Measurements from ENCODE around the gene STK11.

STK11 gene

DNA sequence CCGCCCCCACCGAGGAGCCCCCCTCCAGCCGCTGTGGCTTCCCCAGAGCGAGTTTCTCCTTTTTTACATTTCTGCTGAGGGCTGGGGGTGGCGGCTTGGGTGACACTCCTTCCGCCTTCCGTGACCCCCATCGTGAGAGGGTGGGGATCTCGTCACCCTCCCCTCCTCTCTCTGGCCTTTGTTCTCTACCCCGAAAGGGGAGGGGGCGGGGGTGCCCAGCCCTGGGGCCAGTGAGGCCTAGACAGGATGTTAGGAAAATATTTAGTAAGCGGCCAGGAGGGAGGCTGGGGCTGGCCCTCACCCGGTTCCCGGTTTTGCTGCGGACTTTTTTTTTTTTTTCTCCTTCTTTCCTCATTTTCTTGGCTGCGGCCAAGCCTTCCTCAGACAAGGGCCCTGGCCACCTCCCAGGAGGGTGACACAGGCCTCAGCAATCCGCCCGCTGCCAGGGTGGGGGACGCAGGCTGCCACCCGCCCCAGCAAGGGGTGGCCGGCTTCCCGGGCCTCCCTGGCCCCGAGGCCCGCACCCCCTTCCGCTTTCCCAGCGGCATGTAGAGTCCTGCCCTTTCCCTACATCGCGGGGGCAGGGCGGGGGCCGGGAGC lies 46.7 kb downstream of the STK11 start:
- peak; percentile 59 for DNase-seq

DNA sequence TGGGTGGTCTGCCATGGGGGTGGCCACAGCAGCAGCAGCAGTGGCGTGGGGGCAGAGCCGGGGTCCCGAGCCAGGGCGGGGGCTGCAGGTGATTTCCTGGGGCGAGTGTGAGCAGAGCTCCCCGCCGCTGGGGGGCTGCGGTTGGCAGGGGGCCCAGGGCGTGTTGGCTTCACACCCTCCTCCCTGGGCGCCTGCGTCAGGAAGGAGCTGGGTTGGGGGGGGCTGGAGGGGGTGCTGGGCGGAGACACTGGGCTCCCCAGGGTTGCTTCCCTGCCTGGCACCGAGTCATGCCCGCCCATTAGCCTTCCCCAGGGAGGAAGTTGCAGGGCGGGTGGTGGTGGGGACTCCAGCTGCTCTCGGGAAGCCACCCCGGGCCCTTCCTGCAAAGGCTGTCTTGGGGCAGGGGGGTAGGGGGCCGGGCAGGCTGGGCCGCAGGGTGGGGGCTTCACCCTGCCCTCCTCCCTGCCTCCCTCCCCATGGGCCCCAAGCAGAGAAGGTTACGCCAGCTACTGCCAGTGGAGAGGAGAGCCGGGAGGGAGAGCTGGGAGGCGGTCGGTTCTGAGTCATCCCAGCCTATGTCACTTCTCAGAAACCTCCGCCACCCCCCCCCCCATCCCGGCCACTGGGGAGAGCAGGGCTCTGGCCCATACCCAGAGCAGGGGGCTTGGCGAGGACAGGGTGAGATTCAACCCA lies 47.4 kb downstream of the STK11 start:
- peak; percentile 76 for DNase-seq

GRCh38 chr19:1253514-1254080 lies 48.0 kb downstream of the STK11 start:
- DNase-seq = no peak

GRCh38 chr19:1254081-1254527 lies 48.5 kb downstream of the STK11 start:
- no peak for DNase-seq

DNA sequence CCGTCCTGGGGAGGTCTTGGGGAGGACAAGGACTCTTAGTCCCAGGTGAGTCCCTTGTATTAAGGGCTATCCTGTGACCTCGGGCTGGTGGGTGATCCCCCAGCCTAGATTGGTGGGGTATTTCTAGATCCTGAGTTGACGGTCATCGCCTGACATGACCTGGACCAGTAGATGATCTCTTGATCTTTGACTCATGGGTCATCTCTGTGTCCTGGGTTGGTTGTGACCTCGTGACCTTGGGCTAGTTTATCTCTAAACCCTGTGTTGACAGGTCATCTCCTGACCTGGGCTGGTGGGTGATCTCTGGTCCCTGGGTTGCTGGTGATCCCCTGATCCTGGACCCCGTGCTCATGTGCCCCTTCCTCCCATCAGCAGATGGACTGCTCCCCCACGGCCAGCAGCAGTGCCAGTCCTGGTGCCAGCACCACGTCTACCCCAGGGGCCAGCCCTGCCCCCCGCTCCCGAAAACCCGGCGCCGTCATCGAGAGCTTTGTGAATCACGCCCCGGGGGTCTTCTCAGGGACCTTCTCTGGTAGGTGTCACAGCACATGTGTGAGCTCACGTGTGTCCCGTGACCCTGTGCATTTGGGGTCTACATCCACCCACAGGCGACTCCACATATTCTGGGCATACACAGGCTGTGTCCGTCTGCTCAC lies 49.1 kb downstream of the STK11 start:
- DNase-seq = no peak

GRCh38 chr19:1255186-1256161 lies 49.9 kb downstream of the STK11 start:
- DNase-seq = no peak

GRCh38 chr19:1256646-1257474 lies 51.3 kb downstream of the STK11 start:
- DNase-seq = no peak

DNA sequence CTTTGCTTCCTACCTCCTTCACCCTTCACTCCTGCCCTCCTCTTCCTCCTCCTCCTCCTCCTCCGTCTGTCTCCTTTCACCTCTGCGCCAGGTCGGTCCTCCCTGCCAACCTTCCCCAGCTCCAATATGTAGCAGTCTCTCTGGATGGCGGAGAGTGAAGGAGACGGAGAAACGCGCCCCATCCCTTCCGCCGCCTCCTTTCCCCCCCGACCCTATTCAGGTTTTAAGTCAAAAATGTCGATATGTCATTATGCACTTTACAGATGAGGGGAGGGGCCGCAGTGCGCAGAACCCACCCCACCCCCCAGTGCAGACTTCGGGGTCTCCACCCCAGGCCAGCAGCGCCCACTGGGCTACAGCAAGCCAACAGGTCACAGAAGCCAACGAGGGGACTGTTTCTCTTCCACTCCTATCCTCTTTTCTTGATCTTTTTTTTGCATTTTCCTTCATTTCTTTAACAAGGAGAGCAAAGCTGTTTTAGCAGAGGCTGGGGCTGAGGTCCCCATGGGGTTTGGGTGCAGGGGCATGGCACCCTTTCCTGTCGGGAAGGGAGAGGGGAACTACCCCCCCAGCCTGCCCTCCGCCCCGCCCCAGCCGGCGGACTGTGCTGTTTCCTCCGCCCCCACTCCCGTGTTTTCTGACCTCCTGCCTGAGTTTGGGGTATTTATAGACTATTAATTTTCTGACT lies 52.0 kb downstream of the STK11 start:
- no peak for DNase-seq

DNA sequence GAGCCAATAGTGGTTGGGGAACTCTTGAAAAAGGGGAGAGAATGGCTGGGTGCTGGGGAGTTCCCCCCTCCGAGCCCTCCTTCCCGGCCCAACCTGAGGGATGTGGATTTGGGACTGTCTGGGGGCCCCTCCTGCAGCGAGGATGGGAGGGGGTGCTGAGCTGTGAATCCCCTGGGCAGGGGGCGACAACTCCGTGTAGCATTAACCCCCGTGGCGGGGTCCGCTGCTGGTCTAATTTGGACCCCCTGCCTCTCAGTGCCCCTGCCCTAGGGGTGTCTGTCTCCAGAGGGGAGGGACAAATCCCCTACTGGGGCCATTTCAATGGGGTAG lies 52.5 kb downstream of the STK11 start:
- DNase-seq = no peak

DNA sequence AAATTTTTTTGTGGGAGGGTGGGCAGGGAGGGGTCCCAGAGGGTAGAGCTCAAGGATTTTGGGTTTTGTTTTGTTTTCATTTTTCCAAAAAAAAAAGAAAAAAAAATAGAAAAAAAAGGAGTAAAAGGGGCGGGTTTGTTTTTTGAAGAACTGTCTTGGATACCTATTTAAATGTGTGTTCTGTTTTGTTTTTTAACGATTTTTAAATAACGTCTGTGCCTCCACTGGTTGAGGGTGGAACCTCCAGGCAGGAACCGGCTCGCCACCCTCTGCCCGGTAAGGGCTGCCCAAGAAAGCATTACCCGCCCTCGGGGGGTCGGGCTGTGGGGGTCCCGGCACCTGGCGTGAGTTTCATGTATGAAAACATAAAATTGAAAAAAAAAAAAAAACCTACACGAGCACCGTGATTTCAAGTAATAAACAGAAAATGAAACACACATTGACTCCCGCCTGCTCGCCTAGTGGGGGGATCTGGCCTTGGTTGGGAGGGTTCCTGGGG lies 53.2 kb downstream of the STK11 start:
- DNase-seq = no peak

- DNase-seq = peak; percentile 68
Measured at GRCh38 chr19:1259206-1259875, 53.8 kb downstream of the STK11 start.

DNA sequence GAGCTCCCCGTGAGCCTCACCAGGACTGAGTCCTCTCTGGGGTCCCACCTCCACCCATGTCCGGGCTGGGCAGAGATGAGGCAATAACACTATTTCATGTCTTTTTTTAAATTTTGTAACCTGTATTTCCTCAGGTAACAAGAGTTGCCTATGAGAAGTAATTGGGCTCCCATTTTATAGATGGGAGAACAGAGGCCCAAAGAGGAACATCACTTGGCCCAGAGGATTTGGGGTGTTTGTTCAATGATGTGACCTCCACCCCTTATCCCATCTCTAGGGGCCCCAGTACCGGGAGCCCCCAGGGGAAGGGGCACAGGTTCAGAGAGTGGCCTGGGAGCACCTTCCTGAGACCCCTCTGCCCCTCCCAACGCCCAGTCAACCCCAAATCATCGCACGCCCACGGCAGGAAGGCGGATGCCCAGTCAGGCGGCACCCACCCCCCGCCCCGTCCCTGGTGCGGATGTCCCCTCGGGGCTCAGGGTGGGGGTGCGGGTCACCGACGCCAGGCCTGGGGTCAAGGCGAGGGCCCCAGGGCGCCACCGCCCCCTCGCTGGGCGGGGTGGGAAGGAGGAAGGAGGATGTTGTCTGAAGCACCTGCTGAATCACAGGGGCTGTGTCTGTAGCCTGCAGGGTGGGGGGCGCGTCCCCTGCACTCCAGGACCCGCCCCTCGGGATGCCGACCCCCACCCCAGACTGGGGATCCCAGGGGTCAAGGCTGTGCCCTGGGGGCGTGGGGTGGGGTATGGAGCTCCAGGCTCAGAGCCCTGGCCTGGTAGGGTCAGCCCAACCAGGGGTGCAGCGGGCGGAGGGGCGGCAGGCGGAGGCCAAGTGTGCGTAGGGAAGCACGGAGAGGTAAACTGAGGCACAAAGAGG lies 54.5 kb downstream of the STK11 start:
- peak; percentile 50 for DNase-seq

DNA sequence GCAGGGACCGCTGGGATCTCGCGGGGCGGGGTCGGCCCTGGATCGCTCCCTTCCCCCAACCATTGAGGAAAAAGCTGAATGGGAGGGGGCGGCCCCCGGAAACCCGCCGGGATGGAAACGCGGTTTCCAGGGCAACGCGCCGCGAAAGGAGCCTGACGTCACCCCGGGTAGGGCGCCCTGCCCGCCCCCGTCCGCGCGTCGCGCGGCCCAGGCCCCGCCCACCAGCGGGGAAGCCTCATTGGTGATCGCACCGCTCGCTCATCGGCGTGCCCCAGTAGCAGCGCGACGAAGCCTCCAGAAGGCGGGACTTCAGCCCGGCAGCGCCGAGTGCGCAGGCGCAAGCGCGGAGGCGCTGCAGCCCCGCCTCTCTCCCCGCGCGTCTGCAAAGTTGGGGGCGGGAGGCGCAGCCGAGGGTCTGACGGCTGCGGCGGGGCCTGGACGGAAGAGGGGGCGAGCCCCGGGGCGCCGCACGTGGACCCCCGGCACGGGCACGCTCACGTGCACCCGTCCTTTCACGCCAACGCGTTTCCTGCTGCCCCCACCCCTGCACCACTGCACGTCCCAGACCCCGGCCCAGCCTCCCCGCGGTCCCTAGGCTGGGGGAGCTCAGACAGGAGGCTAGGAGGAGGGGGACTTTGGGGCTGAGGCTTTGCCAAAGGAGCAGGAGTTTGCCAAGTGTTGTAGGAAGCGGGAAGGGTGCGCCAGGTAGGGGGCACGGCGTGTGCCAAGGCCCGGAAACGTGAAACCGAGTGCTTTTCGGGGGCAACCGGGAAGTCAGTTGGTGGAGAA lies 55.4 kb downstream of the STK11 start:
- peak; percentile 96 for DNase-seq

DNA sequence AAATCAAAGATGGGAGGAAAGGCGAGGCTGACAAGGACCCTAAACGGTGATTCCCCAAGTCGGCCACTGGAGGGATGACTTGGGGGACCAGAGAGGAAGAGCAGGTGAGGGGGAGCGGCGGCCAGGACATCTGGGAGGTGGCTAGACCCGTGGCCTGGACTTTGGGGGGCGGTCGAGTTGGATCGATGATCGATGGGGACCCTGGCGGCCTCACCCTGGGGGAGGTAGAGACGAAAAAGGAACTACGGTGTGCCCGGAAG lies 55.9 kb downstream of the STK11 start:
- no peak for DNase-seq

DNA sequence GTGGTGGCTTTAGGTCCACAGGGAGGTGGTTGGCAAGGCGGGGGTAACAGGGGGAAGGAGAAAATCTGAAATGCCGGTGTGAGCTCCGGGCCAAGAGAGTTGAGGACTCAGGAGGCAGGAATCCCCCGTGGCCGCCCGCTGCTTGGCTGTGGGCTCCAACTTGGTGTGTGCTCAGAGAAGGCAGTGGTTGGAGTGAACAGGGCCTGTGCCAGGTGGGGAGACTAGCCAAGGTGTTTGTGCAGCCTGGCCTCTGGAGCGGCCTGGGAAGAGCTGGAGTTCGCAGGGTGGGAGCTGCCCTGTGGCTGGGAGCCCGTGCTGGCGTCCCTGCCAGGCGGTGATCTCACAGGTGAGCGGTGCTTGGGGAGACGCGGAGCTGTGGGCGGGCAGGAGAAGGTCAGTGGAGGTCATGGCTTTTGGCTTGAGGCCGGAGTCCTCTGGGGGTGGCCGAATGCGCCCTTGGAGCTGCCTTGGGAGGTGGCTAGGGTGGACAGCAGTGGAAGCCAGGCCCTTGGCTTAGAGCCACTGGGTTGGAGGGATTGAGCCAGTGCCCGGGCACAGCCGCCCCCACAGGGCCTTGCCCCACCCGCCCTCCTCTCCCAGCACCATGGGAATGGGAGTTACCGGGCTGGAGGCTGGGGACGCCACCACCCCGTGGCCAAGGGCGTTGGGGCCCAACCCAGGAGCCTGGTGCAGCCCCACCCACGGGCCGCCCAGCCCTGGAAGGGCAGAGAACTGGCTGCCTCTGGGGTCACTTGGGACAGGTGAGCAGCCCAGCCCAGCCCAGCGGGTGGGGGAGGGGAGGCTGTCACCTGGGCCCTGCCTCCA lies 56.4 kb downstream of the STK11 start:
- no peak for DNase-seq

DNA sequence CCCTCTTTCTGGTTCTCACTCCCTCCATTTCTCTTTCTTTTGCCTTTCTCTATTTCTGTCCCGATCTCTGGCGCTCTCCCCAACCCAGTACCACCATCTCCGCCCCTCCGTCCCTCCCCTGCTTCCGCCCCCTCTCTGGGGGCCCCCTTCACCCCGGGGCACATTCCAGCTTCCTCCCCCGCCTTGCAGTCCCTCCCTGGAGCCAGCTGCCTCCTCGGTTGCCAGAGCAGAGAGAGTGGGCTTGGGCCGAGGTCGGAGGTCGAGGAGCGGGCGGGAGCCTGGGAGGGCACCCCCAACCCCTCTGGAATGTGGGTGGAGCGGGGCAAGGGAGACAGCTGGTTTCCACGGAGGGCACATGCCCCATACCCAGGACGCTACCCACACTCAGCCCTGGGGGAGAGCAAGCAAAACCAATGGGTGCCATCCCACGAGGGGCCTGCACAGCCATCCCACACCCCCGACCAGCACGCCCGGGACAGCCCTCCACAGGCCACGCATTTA lies 57.1 kb downstream of the STK11 start:
- DNase-seq = no peak

- DNase-seq = no peak
Measured at GRCh38 chr19:1263188-1263587, 57.6 kb downstream of the STK11 start.
